ENCODE measurements around the gene BMI1.

- no peak for TF ChIP-seq CTCF (IDR thresholded peaks at IDR 0.05; ENCODE audit: insufficient read depth, low read depth, low read length)
- TF ChIP-seq EZH2 (IDR thresholded peaks at IDR 0.05; ENCODE audit: insufficient read depth, low read length) = no peak
These were observed 42.5 kb upstream of the BMI1 start for GRCh38 chr10:22278441-22278782.
